SH-SY5Y (cell line): Measurements from ENCODE around the gene GLB1L.

Experiments
- GATA2 ChIP-seq: IDR thresholded peaks from 2 replicates; pipeline ENCODE4 v1.6.1; 2011; ENCODE audit warnings: mild to moderate bottlenecking, low read depth, low read length
- GATA3 ChIP-seq: IDR thresholded peaks from 2 replicates; pipeline ENCODE4 v1.6.1; 2011; ENCODE audit warnings: low read depth, mild to moderate bottlenecking, low read length, moderate library complexity

DNA sequence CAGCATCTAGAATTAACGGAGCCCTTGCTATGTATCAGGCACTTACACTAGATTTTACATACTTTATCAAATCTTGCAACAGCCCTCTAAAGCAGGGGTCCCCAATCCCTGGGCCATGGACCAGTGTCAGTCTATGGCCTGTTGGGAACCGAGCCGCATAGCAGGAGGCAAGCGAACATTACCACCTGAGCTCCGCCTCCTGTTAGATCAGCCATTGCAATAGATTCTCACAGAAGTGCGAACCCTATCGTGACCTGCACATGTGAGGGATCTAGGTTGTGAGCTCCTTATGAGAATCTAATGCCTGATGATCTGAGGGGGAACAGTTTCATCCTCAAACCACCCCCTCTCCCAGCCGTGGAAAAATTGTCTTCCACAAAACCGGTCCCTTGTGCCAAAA is 47.4 kb upstream of the GLB1L start:
- TF ChIP-seq GATA3 (no peak), GATA2 (no peak)
